ENCODE measurements around the gene ZNF683.

GRCh38 chr1:26340047-26340481, 32.5 kb downstream of the ZNF683 start:
- TF ChIP-seq CTCF (IDR thresholded peaks at IDR 0.05) (no peak), POLR2AphosphoS5 (IDR thresholded peaks at IDR 0.05) (no peak), POLR2A (IDR thresholded peaks at IDR 0.05) (no peak), EP300 (IDR thresholded peaks at IDR 0.05) (no peak)
